ENCODE data around the gene ZMYM4.

ZMYM4 gene

DNA sequence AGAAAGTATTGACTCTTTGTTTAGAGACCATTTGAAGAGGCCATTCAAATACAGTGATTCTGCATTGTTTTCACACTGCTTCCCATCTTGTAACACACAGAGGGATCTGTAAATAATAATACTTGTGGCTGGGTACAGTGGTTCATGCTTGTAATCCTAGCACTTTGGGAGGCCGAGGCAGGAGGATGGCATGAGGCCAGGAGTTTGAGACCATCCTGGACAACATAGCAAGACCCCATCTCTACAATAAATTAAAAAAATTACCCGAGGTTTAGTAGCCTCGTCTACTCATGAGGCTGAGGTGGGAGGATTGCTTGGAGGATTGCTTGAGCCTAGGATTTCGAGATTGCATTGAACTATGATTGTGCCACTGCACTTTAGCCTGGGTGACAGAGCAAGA lies 5.7 kb downstream of the ZMYM4 start:
- Histone ChIP-seq H3F3A (ENCODE audit: control insufficient read depth, insufficient read depth) (no peaks in the 10 kb centered on the region), H4K20me1 (ENCODE audit: control insufficient read depth, insufficient read depth, low read depth, low read length) (no peaks in the 10 kb centered on the region)

GRCh38 chr1:35278886-35279554 lies 10.5 kb downstream of the ZMYM4 start:
- H3K4me2 ChIP-seq (ENCODE audit: low read length) = no peak overlapping the region
- H3K36me3 ChIP-seq (ENCODE audit: control insufficient read depth, low read length) = peaks cover 27% of the 10 kb centered on the region
- no peaks in the 10 kb centered on the region for H3F3A ChIP-seq (ENCODE audit: control insufficient read depth, insufficient read depth)
- H3K79me2 ChIP-seq (ENCODE audit: control insufficient read depth, low read length) = peaks cover 75% of the 10 kb centered on the region
- H3K9me3 ChIP-seq (ENCODE audit: control insufficient read depth, insufficient read depth, low read length) = 0 out of 2 replicates have a peak, but pooled peaks cover 3% of the 10 kb centered on the region
- no peak overlapping the region for H3K27ac ChIP-seq (ENCODE audit: low read depth, low read length)
- H4K20me1 ChIP-seq (ENCODE audit: control insufficient read depth, insufficient read depth, low read depth, low read length) = no peaks in the 10 kb centered on the region
- no peaks in the 10 kb centered on the region for H3K27me3 ChIP-seq (ENCODE audit: control insufficient read depth, low read length)
- H3K4me3 ChIP-seq (ENCODE audit: low read length) = no peak overlapping the region
- TF ChIP-seq EZH2phosphoT487 (IDR thresholded peaks at IDR 0.05; ENCODE audit: borderline replicate concordance, low read length) = no peak
- TF ChIP-seq, protein P1, sequence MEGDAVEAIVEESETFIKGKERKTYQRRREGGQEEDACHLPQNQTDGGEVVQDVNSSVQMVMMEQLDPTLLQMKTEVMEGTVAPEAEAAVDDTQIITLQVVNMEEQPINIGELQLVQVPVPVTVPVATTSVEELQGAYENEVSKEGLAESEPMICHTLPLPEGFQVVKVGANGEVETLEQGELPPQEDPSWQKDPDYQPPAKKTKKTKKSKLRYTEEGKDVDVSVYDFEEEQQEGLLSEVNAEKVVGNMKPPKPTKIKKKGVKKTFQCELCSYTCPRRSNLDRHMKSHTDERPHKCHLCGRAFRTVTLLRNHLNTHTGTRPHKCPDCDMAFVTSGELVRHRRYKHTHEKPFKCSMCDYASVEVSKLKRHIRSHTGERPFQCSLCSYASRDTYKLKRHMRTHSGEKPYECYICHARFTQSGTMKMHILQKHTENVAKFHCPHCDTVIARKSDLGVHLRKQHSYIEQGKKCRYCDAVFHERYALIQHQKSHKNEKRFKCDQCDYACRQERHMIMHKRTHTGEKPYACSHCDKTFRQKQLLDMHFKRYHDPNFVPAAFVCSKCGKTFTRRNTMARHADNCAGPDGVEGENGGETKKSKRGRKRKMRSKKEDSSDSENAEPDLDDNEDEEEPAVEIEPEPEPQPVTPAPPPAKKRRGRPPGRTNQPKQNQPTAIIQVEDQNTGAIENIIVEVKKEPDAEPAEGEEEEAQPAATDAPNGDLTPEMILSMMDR (IDR thresholded peaks at IDR 0.05; ENCODE audit: low read depth, low read length, poor library complexity, severe bottlenecking) = no peak
- 0 out of 2 replicates have a peak, but pooled peaks cover 3% of the 10 kb centered on the region for H3K4me1 ChIP-seq (ENCODE audit: control insufficient read depth, low read length)
- H3K9me2 ChIP-seq (replicated peaks; ENCODE audit: control insufficient read depth, low read length) = no peaks in the 10 kb centered on the region

More for the DNA sequence above, 5.7 kb downstream of the ZMYM4 start:
- Histone ChIP-seq H3K9me3 (ENCODE audit: control insufficient read depth, insufficient read depth, low read length) (no peaks in the 10 kb centered on the region), H3K4me3 (ENCODE audit: low read length) (no peak overlapping the region), H3K27ac (ENCODE audit: low read depth, low read length) (no peak overlapping the region), H3K36me3 (ENCODE audit: control insufficient read depth, low read length) (peaks cover 24% of the 10 kb centered on the region), H3K4me2 (ENCODE audit: low read length) (no peak overlapping the region), H3K79me2 (ENCODE audit: control insufficient read depth, low read length) (peaks cover 93% of the 10 kb centered on the region), H3K4me1 (ENCODE audit: control insufficient read depth, low read length) (peaks cover 17% of the 10 kb centered on the region), H3K9me2 (replicated peaks; ENCODE audit: control insufficient read depth, low read length) (no peaks in the 10 kb centered on the region), H3K27me3 (ENCODE audit: control insufficient read depth, low read length) (no peaks in the 10 kb centered on the region)
- no peak for TF ChIP-seq EZH2phosphoT487 (IDR thresholded peaks at IDR 0.05; ENCODE audit: borderline replicate concordance, low read length)
- TF ChIP-seq, protein P1 (IDR thresholded peaks at IDR 0.05; ENCODE audit: low read depth, low read length, poor library complexity, severe bottlenecking) = no peak

DNA sequence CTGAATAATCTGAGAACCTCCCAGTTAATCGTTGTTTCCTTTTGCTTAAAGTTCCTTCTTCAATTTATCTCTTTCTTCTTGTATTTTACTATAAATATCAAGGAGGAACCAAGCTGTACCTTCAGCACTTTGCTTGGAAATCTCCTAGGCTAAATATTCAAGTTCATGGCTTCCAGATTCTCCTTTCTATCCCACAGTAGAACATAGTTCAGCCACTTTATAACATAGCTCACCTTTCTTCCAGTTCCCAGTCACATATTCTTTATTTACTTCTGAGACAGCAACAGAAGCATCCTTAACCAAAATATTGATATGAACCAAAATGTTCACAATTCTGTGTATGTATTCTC lies 11.0 kb downstream of the ZMYM4 start:
- Histone ChIP-seq H3K4me1 (ENCODE audit: control insufficient read depth, low read length) (peaks cover 3% of the 10 kb centered on the region; the same call in 1 of the 2 replicates), H3K4me2 (ENCODE audit: low read length) (no peak overlapping the region), H3K27ac (ENCODE audit: low read depth, low read length) (no peak overlapping the region), H4K20me1 (ENCODE audit: control insufficient read depth, insufficient read depth, low read depth, low read length) (no peaks in the 10 kb centered on the region), H3F3A (ENCODE audit: control insufficient read depth, insufficient read depth) (no peaks in the 10 kb centered on the region), H3K9me3 (ENCODE audit: control insufficient read depth, insufficient read depth, low read length) (0 out of 2 replicates have a peak, but pooled peaks cover 5% of the 10 kb centered on the region), H3K79me2 (ENCODE audit: control insufficient read depth, low read length) (peaks cover 75% of the 10 kb centered on the region), H3K36me3 (ENCODE audit: control insufficient read depth, low read length) (peaks cover 30% of the 10 kb centered on the region), H3K9me2 (replicated peaks; ENCODE audit: control insufficient read depth, low read length) (no peaks in the 10 kb centered on the region), H3K4me3 (ENCODE audit: low read length) (no peak overlapping the region), H3K27me3 (ENCODE audit: control insufficient read depth, low read length) (no peaks in the 10 kb centered on the region)
- TF ChIP-seq, protein P1 (IDR thresholded peaks at IDR 0.05; ENCODE audit: low read depth, low read length, poor library complexity, severe bottlenecking) = no peak
- TF ChIP-seq EZH2phosphoT487 (IDR thresholded peaks at IDR 0.05; ENCODE audit: borderline replicate concordance, low read length) = no peak
